Colonic mucosa (tissue), 4 donors: Measurements from ENCODE around the gene PRKAG3. TPM values are rescaled to one million over a fixed set of nuclear protein-coding genes. Genes with fewer than 3 reads are reported as not detected.

Experiments
- DNase-seq: peaks from one replicate; pipeline ENCODE4 v3.0.0-alpha.2; 2020
- H3K27ac ChIP-seq: fragments of 200-600 bp; one replicate; pipeline ENCODE4 v1.8.0; 2021
- H3K27me3 ChIP-seq: fragments of 200-600 bp; one replicate; pipeline ENCODE4 v1.8.0; 2021
- H3K36me3 ChIP-seq: fragments of 200-600 bp; one replicate; pipeline ENCODE4 v1.8.0; 2021
- H3K4me1 ChIP-seq: fragments of 200-600 bp; one replicate; pipeline ENCODE4 v1.8.0; 2021; ENCODE audit warnings: mild to moderate bottlenecking
- H3K4me3 ChIP-seq: fragments of 200-600 bp; one replicate; pipeline ENCODE4 v1.8.0; 2021
- H3K9ac ChIP-seq, 2 donors: one replicate each; pipeline ENCODE4 v1.7.0; 2013; ENCODE audit warnings: control low read depth in 2 of 2, low read depth in 2 of 2, low read length in 2 of 2
- H3K9me3 ChIP-seq: fragments of 200-600 bp; one replicate; pipeline ENCODE4 v1.8.0; 2021
- intact Hi-C: fragments of 100-400 bp; cut with DNase I; formaldehyde crosslinking; loops from one replicate; pipeline ENCODE4 v1.14.1; 2022
- total RNA-seq, 2 donors: library from RNA; stranded (reverse); fragmentation: NEBNext Ultra II Directional in 1 of 2; extraction: Animal tissue kit (Norgen Biotek cat#: 25700) in 1 of 2; gene quantifications; one replicate each; pipeline ENCODE4 v1.2.1, GENCODE V29; 2021
- TF ChIP-seq, protein P1 (sequence below): fragments of 200-600 bp; IDR thresholded peaks from one replicate; pipeline ENCODE4 v1.8.0; 2022; ENCODE audit warnings: antibody characterized with exemption, mild to moderate bottlenecking
- donor health status: healthy.
- donor health status: DM: no; HTN: no; CAD: no.
- donor health status: DM: no; HTN: no; CAD: no.

PRKAG3 gene
- not detected for total RNA-seq

DNA sequence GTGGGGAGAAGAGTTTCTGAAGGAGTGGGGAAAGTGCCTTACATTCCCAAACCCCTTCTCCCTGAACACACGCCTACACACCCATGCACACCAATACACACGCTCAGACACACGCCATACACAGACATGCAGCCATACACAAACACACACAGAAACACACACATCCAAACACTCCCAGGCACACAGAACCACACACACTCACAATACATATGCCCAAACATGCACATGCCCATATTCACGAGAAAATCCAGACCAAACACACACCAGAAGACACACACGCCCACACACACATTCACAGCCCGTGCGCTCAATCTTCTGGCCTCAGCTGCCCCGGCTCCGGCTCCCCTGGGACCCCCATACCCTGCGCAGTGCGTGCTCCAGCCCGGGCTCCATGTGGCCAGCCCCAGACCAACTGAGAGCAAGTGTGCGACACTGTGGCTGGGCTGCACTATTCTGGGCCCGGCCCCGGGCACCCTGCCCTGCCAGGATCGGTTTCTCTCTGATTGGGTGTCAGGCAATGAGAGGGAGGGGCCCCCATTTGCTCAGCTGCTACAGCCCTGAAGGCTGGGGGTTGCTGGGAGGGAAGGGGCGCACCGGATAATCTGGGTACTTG is at the start of gene PRKAG3:
TSS of gene PRKAG3 (minus strand) at position 426 of the 613 bp plus-strand sequence.
- H3K36me3 ChIP-seq, result no peaks in the 10 kb centered on the region
- no peaks in the 10 kb centered on the region for H3K9me3 ChIP-seq
- no peaks in the 10 kb centered on the region for H3K4me1 ChIP-seq
- H3K27me3 ChIP-seq, result no peaks in the 10 kb centered on the region
- TF ChIP-seq, protein P1, sequence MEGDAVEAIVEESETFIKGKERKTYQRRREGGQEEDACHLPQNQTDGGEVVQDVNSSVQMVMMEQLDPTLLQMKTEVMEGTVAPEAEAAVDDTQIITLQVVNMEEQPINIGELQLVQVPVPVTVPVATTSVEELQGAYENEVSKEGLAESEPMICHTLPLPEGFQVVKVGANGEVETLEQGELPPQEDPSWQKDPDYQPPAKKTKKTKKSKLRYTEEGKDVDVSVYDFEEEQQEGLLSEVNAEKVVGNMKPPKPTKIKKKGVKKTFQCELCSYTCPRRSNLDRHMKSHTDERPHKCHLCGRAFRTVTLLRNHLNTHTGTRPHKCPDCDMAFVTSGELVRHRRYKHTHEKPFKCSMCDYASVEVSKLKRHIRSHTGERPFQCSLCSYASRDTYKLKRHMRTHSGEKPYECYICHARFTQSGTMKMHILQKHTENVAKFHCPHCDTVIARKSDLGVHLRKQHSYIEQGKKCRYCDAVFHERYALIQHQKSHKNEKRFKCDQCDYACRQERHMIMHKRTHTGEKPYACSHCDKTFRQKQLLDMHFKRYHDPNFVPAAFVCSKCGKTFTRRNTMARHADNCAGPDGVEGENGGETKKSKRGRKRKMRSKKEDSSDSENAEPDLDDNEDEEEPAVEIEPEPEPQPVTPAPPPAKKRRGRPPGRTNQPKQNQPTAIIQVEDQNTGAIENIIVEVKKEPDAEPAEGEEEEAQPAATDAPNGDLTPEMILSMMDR, result no peak
- H3K4me3 ChIP-seq, result no peak within 1 kb of the TSS
- H3K27ac ChIP-seq, result no peak within 1 kb of the TSS
- DNase-seq, result no peak
- no peak within 1 kb of the TSS for H3K9ac ChIP-seq
- intact Hi-C loops, result no loop called here

DNA sequence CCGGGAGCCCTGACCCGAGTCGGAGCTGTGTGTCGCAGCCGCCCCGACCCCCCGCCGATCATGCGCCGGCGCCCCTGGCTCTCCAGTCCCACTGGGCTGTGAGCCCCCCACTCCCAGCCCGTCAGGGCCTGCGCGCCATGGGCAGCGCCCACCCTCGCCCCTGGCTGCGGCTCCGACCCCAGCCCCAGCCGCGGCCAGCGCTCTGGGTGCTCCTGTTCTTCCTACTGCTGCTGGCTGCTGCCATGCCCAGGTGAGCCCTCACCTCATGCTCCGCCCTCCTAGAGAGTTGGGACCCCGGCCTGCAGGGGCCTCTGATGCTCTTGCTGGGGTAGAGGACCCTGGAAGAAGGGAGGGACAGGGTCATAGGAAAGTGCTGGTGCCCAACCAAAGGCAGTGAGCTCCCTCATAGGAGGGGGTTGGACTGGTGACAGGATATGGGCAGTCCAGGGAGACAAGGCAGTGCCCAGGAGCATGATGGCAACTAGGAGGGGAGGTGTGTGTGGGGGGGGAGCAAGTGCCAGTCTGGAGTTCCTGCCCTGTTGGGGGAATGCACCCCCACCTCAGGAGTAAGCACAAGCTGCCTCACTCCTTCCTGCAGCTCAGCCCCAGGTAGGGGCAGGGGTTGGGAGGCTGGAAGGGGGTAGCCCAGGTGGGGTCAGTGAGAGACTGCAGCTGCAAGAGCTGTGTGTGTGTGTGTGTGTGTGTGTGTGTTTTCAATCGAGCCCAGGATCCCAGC is 49.4 kb upstream of the PRKAG3 start:
- Histone ChIP-seq H3K9ac (peak overlapping the region; percentile 19 to 50), H3K27me3 (peaks cover 66% of the 10 kb centered on the region), H3K4me3 (peak overlapping the region; percentile 23), H3K36me3 (no peaks in the 10 kb centered on the region), H3K27ac (peak overlapping the region; percentile 17), H3K4me1 (no peaks in the 10 kb centered on the region), H3K9me3 (no peaks in the 10 kb centered on the region)
- DNase-seq, result no peak
- TF ChIP-seq, protein P1, result no peak
- intact Hi-C loops, result no loop called here

DNA sequence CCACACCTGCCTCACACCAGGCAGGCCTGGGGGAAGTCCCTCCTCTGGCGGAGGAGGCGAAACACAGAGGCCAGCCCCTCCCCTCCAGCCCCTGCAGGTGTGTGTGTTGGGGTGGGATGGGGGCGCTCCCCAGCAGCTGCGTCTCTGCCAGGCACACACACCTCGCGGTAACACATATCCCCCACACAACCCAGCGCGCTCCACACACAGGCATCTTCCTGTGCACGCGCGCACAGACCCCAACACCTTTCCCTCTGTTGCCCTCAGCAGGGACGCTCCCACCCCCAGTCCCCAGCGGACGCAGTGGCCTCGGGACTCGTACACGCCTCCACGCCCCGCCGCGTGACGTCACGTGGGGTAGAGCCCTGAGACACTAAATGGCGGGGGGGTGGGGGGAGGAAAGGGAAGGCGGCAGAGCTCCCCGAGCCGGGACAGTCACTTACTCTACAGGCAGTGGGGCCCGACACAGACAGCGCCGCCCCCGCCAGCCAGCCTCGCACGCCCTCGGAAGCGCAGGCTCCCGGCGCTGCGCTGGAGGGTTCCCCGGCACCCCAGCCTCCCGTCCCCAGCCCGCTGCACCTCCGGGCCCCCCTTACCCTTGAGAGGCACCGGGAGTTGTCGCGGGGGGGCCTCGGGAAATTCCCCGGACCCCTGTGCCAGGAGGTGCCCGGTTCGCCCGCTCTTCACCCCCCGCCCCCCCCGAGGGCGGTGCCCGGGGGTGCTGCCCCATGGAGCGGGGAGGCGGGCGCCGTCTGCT is 48.7 kb upstream of the PRKAG3 start, which contains the start of gene WNT10A:
TSS of gene WNT10A (plus strand) at position 751 of the 757 bp plus-strand sequence. CDS start 144 bp downstream, outside the sequence.
- intact Hi-C loops, result no loop called here
- H3K27me3 ChIP-seq, result peaks cover 66% of the 10 kb centered on the region

DNA sequence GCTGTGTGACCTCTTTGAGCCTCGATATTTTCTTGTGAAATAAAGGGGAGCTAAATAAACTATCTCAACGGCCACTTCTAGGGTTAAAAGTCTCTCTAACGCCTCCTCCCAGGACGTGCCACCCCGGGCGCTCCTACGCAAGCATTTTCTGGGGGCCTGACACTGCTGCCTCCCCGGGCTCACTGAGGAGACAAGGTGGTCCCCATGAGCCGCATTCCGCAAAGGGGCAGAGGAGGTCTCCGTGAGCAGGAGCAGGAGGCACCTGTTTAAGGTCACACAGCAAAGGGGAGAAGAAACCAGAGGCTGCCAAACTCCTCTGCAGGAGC is 48.1 kb upstream of the PRKAG3 start:
- Histone ChIP-seq H3K27me3 (peaks cover 67% of the 10 kb centered on the region), H3K4me1 (no peaks in the 10 kb centered on the region)
- TF ChIP-seq, protein P1, result no peak

More for the DNA sequence above, 48.7 kb upstream of the PRKAG3 start, which contains the start of gene WNT10A:
- no peaks in the 10 kb centered on the region for H3K9me3 ChIP-seq
- H3K27ac ChIP-seq, result peak within 1 kb of the TSS; percentile 17
- DNase-seq, result peak; percentile 46
- H3K9ac ChIP-seq, result peak within 1 kb of the TSS; percentile 19 to 50
- H3K36me3 ChIP-seq, result no peaks in the 10 kb centered on the region
- TF ChIP-seq, protein P1, result no peak
- H3K4me1 ChIP-seq, result no peaks in the 10 kb centered on the region
- H3K4me3 ChIP-seq, result peak within 1 kb of the TSS; percentile 23

More for the DNA sequence above, 48.1 kb upstream of the PRKAG3 start:
- Histone ChIP-seq H3K36me3 (no peaks in the 10 kb centered on the region), H3K9ac (no peak overlapping the region), H3K9me3 (no peaks in the 10 kb centered on the region), H3K4me3 (peak overlapping the region; percentile 23), H3K27ac (no peak overlapping the region)
- intact Hi-C loops, result loop anchor here (5.0 kb wide), 1 partner anchor 98 kb away; no protein-coding TSS in a partner anchor
- no peak for DNase-seq
